PC-3 (cell line): ENCODE data around the gene NAPB.

Experiments used
- CTCF ChIP-seq: fragments of 300-600 bp; sonication (generic); conservative IDR thresholded peaks from 2 replicates; pipeline ENCODE4 v1.5.1; 2017; ENCODE audit warnings: antibody characterized with exemption, low read depth, mild to moderate bottlenecking, low read length
- EZH2 ChIP-seq: fragments of 300-600 bp; sonication (generic); IDR thresholded peaks from one replicate; pipeline ENCODE4 v1.6.1; 2017; ENCODE audit warnings: antibody characterized with exemption, mild to moderate bottlenecking, low read length; ENCODE audit not compliant: unreplicated experiment

- TF ChIP-seq CTCF (no peak), EZH2 (no peak)
Observed at GRCh38 chr20:23455639-23456038, 34.4 kb upstream of the NAPB start.
